ENCODE data around the gene RTEL1.
"Not testable (repeated sequence)": the region's sequence is repeated elsewhere in the genome, so short reads cannot be mapped to it uniquely, and the experiment has no call there.

RTEL1 gene

GRCh38 chr20:63653041-63653973, 4.8 kb upstream of the RTEL1 start, which contains the start of gene STMN3:
Gene STMN3, minus strand, starts transcription at chr20:63653424. Its CDS starts 79 bp downstream, at chr20:63653345.
- peak within 1 kb of the TSS; percentile 65 for H3K9ac ChIP-seq (ENCODE audit: insufficient read length)
- peak; percentile 58 for DNase-seq (ENCODE audit: low read depth, low spot score)
- TF ChIP-seq FOXP2 (optimal IDR thresholded peaks at IDR 0.05; ENCODE audit: control extremely low read depth, extremely low read length, insufficient read depth): no peak
- no peak for TF ChIP-seq EZH2 (IDR thresholded peaks at IDR 0.05)
- peak; percentile 85 for TF ChIP-seq POLR2AphosphoS5 (IDR thresholded peaks at IDR 0.05; ENCODE audit: borderline replicate concordance, low read depth, low read length)
- H3K27ac ChIP-seq: peak within 1 kb of the TSS; percentile 83
- H3K36me3 ChIP-seq (ENCODE audit: insufficient read depth, low read length): no peaks in the 10 kb centered on the region
- peak within 1 kb of the TSS; percentile 95 for H3K4me3 ChIP-seq
- no peaks in the 10 kb centered on the region for H3K9me3 ChIP-seq (ENCODE audit: low read depth, low read length)

GRCh38 chr20:63653974-63654668, 4.0 kb upstream of the RTEL1 start:
- Histone ChIP-seq H3K27ac (peak overlapping the region; percentile 83), H3K9ac (ENCODE audit: insufficient read length) (peak overlapping the region; percentile 51), H3K9me3 (ENCODE audit: low read depth, low read length) (no peaks in the 10 kb centered on the region), H3K4me3 (peak overlapping the region; percentile 95), H3K36me3 (ENCODE audit: insufficient read depth, low read length) (no peaks in the 10 kb centered on the region)
- TF ChIP-seq POLR2AphosphoS5 (IDR thresholded peaks at IDR 0.05; ENCODE audit: borderline replicate concordance, low read depth, low read length): no peak; the same call in 1 of the 2 replicates
- no peak for TF ChIP-seq EZH2 (IDR thresholded peaks at IDR 0.05)
- no peak for TF ChIP-seq FOXP2 (optimal IDR thresholded peaks at IDR 0.05; ENCODE audit: control extremely low read depth, extremely low read length, insufficient read depth)
- DNase-seq (ENCODE audit: low read depth, low spot score): no peak

- H3K4me3 ChIP-seq: no peak overlapping the region
- TF ChIP-seq POLR2AphosphoS5 (IDR thresholded peaks at IDR 0.05; ENCODE audit: borderline replicate concordance, low read depth, low read length) (no peak), EZH2 (IDR thresholded peaks at IDR 0.05) (no peak), FOXP2 (optimal IDR thresholded peaks at IDR 0.05; ENCODE audit: control extremely low read depth, extremely low read length, insufficient read depth) (no peak)
- no peak overlapping the region for H3K27ac ChIP-seq
Observed at GRCh38 chr20:63655249-63655648, 2.9 kb upstream of the RTEL1 start.

GRCh38 chr20:63656451-63656850, 1.7 kb upstream of the RTEL1 start:
- Histone ChIP-seq H3K4me3 (no peak overlapping the region), H3K36me3 (ENCODE audit: insufficient read depth, low read length) (no peaks in the 10 kb centered on the region; the same call in 1 of the 2 replicates), H3K27ac (no peak overlapping the region), H3K9me3 (ENCODE audit: low read depth, low read length) (no peaks in the 10 kb centered on the region), H3K9ac (ENCODE audit: insufficient read length) (no peak overlapping the region)
- no peak for DNase-seq (ENCODE audit: low read depth, low spot score)
- TF ChIP-seq EZH2 (IDR thresholded peaks at IDR 0.05): no peak
- no peak for TF ChIP-seq FOXP2 (optimal IDR thresholded peaks at IDR 0.05; ENCODE audit: control extremely low read depth, extremely low read length, insufficient read depth)
- TF ChIP-seq POLR2AphosphoS5 (IDR thresholded peaks at IDR 0.05; ENCODE audit: borderline replicate concordance, low read depth, low read length): no peak

More at GRCh38 chr20:63655249-63655648, 2.9 kb upstream of the RTEL1 start:
- no peak for DNase-seq (ENCODE audit: low read depth, low spot score)
- Histone ChIP-seq H3K36me3 (ENCODE audit: insufficient read depth, low read length) (no peaks in the 10 kb centered on the region), H3K9ac (ENCODE audit: insufficient read length) (no peak overlapping the region), H3K9me3 (ENCODE audit: low read depth, low read length) (no peaks in the 10 kb centered on the region)

GRCh38 chr20:63657260-63657936, 714 bp upstream of the RTEL1 start:
- peak overlapping the region; percentile 95 for H3K9ac ChIP-seq (ENCODE audit: insufficient read length)
- H3K4me3 ChIP-seq: peak overlapping the region; percentile 100
- H3K27ac ChIP-seq: peak overlapping the region; percentile 87
- H3K36me3 ChIP-seq (ENCODE audit: insufficient read depth, low read length): peaks cover 6% of the 10 kb centered on the region; the same call in 1 of the 2 replicates
- H3K9me3 ChIP-seq (ENCODE audit: low read depth, low read length): no peaks in the 10 kb centered on the region
- no peak for DNase-seq (ENCODE audit: low read depth, low spot score)
- TF ChIP-seq FOXP2 (optimal IDR thresholded peaks at IDR 0.05; ENCODE audit: control extremely low read depth, extremely low read length, insufficient read depth) (no peak), POLR2AphosphoS5 (IDR thresholded peaks at IDR 0.05; ENCODE audit: borderline replicate concordance, low read depth, low read length) (no peak), EZH2 (IDR thresholded peaks at IDR 0.05) (no peak)

- Histone ChIP-seq H3K4me3 (peak overlapping the region; percentile 100), H3K27ac (no peak overlapping the region), H3K36me3 (ENCODE audit: insufficient read depth, low read length) (peaks cover 17% of the 10 kb centered on the region; the same call in 1 of the 2 replicates), H3K9me3 (ENCODE audit: low read depth, low read length) (no peaks in the 10 kb centered on the region), H3K9ac (ENCODE audit: insufficient read length) (peak overlapping the region; percentile 95)
- DNase-seq (ENCODE audit: low read depth, low spot score): no peak
- TF ChIP-seq EZH2 (IDR thresholded peaks at IDR 0.05) (no peak), POLR2AphosphoS5 (IDR thresholded peaks at IDR 0.05; ENCODE audit: borderline replicate concordance, low read depth, low read length) (no peak), FOXP2 (optimal IDR thresholded peaks at IDR 0.05; ENCODE audit: control extremely low read depth, extremely low read length, insufficient read depth) (no peak)
Observed at GRCh38 chr20:63658749-63659187, 656 bp downstream of the RTEL1 start.

- Histone ChIP-seq H3K9ac (ENCODE audit: insufficient read length) (peak overlapping the region; percentile 95), H3K27ac (no peak overlapping the region), H3K4me3 (peak overlapping the region; percentile 100), H3K9me3 (ENCODE audit: low read depth, low read length) (no peaks in the 10 kb centered on the region), H3K36me3 (ENCODE audit: insufficient read depth, low read length) (peaks cover 17% of the 10 kb centered on the region; the same call in 1 of the 2 replicates)
- TF ChIP-seq FOXP2 (optimal IDR thresholded peaks at IDR 0.05; ENCODE audit: control extremely low read depth, extremely low read length, insufficient read depth) (no peak), POLR2AphosphoS5 (IDR thresholded peaks at IDR 0.05; ENCODE audit: borderline replicate concordance, low read depth, low read length) (no peak), EZH2 (IDR thresholded peaks at IDR 0.05) (no peak)
- DNase-seq (ENCODE audit: low read depth, low spot score): no peak
Observed at GRCh38 chr20:63659370-63659769, 1.3 kb downstream of the RTEL1 start.

- H3K9ac ChIP-seq (ENCODE audit: insufficient read length); DNase-seq (ENCODE audit: low read depth, low spot score); H3K27ac ChIP-seq; H3K4me3 ChIP-seq; H3K9me3 ChIP-seq (ENCODE audit: low read depth, low read length): not testable (repeated sequence)
- peaks cover 17% of the 10 kb centered on the region; the same call in 1 of the 2 replicates for H3K36me3 ChIP-seq (ENCODE audit: insufficient read depth, low read length)
Observed at GRCh38 chr20:63660174-63660573, 2.1 kb downstream of the RTEL1 start.
